ENCODE results near the gene CHFR. TPM values are rescaled to one million over a fixed set of nuclear protein-coding genes. Genes with fewer than 3 reads are reported as not detected.
"Not testable (repeated sequence)": the region's sequence is repeated elsewhere in the genome, so short reads cannot be mapped to it uniquely, and the experiment has no call there.

CHFR gene
- total and polyA plus RNA-seq, 2 of the 4 experiments (the other 2 are of a cell fraction): 13.4 to 35.3 TPM

DNA sequence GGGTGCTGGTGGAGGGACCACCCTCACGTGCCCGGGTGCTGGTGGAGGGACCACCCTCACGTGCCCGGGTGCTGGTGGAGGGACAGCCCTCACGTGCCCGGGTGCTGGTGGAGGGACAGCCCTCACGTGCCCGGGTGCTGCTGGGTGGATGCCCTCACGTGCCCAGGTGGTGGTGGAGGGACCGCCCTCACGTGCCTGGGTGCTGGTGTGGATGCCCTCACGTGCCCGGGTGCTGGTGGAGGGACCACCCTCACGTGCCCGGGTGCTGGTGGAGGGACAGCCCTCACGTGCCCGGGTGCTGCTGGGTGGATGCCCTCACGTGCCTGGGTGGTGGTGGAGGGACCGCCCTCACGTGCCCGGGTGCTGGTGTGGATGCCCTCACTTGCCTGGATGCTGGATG, 30.4 kb downstream of the CHFR start:
- H3K4me1 ChIP-seq (ENCODE audit: control insufficient read depth, insufficient read depth, low read length); H3K18ac ChIP-seq (ENCODE audit: low read depth, low read length); H3K79me1 ChIP-seq (ENCODE audit: low read depth in 1 of 2, low read length in 2 of 2); in situ Hi-C loops (cut with MboI; ENCODE audit: low sequenced_read_pairs); H3K56ac ChIP-seq (ENCODE audit: extremely low read depth, insufficient read depth, low read length); H3K23ac ChIP-seq (ENCODE audit: low read depth, low read length); BruUV-seq (replicated peaks); H2AK5ac ChIP-seq (ENCODE audit: low read depth, low read length); H3K4me3 ChIP-seq (ENCODE audit: insufficient read depth, low read depth, low read length); H2BK15ac ChIP-seq (ENCODE audit: low read depth, low read length); H2BK120ac ChIP-seq (ENCODE audit: low read depth, low read length); DNase-seq; ATAC-seq (ENCODE audit: low read depth); intact Hi-C loops (cut with micrococcal nuclease); H3K4ac ChIP-seq (ENCODE audit: low read depth, low read length); H4K20me1 ChIP-seq (ENCODE audit: insufficient read depth, low read length); CTCF ChIA-PET; H4K5ac ChIP-seq (ENCODE audit: low read depth, low read length); POLR2A ChIA-PET (ENCODE audit: unreplicated experiment); H3K27ac ChIP-seq (ENCODE audit: insufficient read depth, low read length); H2AFZ ChIP-seq (replicated peaks; ENCODE audit: low read length, poor library complexity); H3K14ac ChIP-seq (replicated peaks; ENCODE audit: low read depth, low read length); H3K27me3 ChIP-seq (ENCODE audit: control insufficient read depth, insufficient read depth, low read length); H3K4me2 ChIP-seq (ENCODE audit: low read depth, low read length); H2AK9ac ChIP-seq (replicated peaks; ENCODE audit: low read depth, low read length, poor library complexity); H3K9ac ChIP-seq (ENCODE audit: low read depth, low read length); H4K91ac ChIP-seq (ENCODE audit: insufficient read depth, low read depth, low read length); H2BK20ac ChIP-seq (ENCODE audit: low read depth, low read length); H2BK5ac ChIP-seq (ENCODE audit: low read depth, low read length, poor library complexity, severe bottlenecking); H3K9me3 ChIP-seq (ENCODE audit: control insufficient read depth, insufficient read depth, low read length); dilution Hi-C loops (cut with HindIII; ENCODE audit: low sequenced_read_pairs, unreplicated experiment); H3K9me1 ChIP-seq (ENCODE audit: insufficient read depth, low read length); H4K8ac ChIP-seq (ENCODE audit: low read depth in 2 of 2, low read length in 2 of 2): not testable (repeated sequence)
- WGBS, 2 experiments (ENCODE audit: extremely low coverage in 2 of 2, insufficient read length in 1 of 2): 96% methylated on average over 5 of the region's 21 CpGs; no CpG with 5 or more reads in 1 of the 2 experiments
- H3K36me3 ChIP-seq (ENCODE audit: control insufficient read depth, insufficient read depth, low read length): peaks cover 70% of the 10 kb centered on the region
